Heart left ventricle (tissue), 16 donors: ENCODE results near the gene TMEM39A. TPM values are rescaled to one million over a fixed set of nuclear protein-coding genes. Genes with fewer than 3 reads are reported as not detected.

Source experiments
- ATAC-seq, 4 donors: fragments of 200-7000 bp; cut with Tn5 transposase; one replicate each; pipeline ENCODE4 v1.9.1; 2020 to 2022; ENCODE audit warnings: moderate library complexity in 4 of 4, mild to moderate bottlenecking in 3 of 4, moderate number of reproducible peaks in 1 of 4
- DNase-seq, 5 donors: peaks; one replicate each; pipeline ENCODE4 v3.0.0-alpha.2; 2020
- H3K27ac ChIP-seq, 12 donors: fragments of 200-600 bp; sonication (generic) in 4 of 12; one replicate each; pipeline versions ENCODE4 v1.5.0 to v1.8.0; 2016 to 2022; ENCODE audit warnings: mild to moderate bottlenecking in 2 of 12
- H3K27me3 ChIP-seq, 9 donors: fragments of 200-600 bp; sonication (generic) in 2 of 9; one replicate each; pipeline versions ENCODE4 v1.5.1 to v1.8.0; 2016 to 2022; ENCODE audit warnings: mild to moderate bottlenecking in 3 of 9
- H3K36me3 ChIP-seq, 9 donors: fragments of 200-600 bp; sonication (generic) in 2 of 9; one replicate each; pipeline versions ENCODE4 v1.5.0 to v1.8.0; 2018 to 2022; ENCODE audit warnings: mild to moderate bottlenecking in 2 of 9
- H3K4me1 ChIP-seq, 12 donors: fragments of 200-600 bp; sonication (generic) in 4 of 12; one replicate each; pipeline versions ENCODE4 v1.5.0 to v1.8.0; 2016 to 2022; ENCODE audit warnings: mild to moderate bottlenecking in 3 of 12
- H3K4me3 ChIP-seq, 12 donors: fragments of 200-600 bp; sonication (generic) in 4 of 12; one replicate each; pipeline versions ENCODE4 v1.5.0 to v1.8.0; 2017 to 2022; ENCODE audit warnings: mild to moderate bottlenecking in 9 of 12, moderate library complexity in 4 of 12
- H3K9me3 ChIP-seq, 12 donors: fragments of 200-600 bp; sonication (generic) in 4 of 12; one replicate each; pipeline versions ENCODE4 v1.5.0 to v1.8.0; 2016 to 2022; ENCODE audit warnings: mild to moderate bottlenecking in 1 of 12
- POLR2A ChIP-seq, 2 donors: fragments of 450-650 bp; IDR thresholded peaks; one replicate each; pipeline ENCODE4 v1.6.1; 2017; ENCODE audit warnings: antibody characterized with exemption in 2 of 2, mild to moderate bottlenecking in 2 of 2, moderate library complexity in 2 of 2
- WGBS, 4 donors: extraction: QIAGEN DNeasy Blood & Tissue Kit in 2 of 4; methylation state at CpG; one replicate each; pipeline versions ENCODE4 v1.1.5 to v1.1.7; 2013 to 2018; 5-methylcytosine and 5-hydroxymethylcytosine counted together
- intact Hi-C, 10 donors: fragments of 100-400 bp; cut with DNase I; formaldehyde crosslinking; loops; one replicate each; pipeline versions ENCODE4 v1.11.1 to v1.14.2; 2022
- polyA plus RNA-seq, 2 donors: library from polyadenylated mRNA; stranded (reverse); fragments of 200-250 nt; gene quantifications; one replicate each; pipeline ENCODE4 v1.2.3, GENCODE V29; 2013
- total RNA-seq, 9 donors: library from RNA; depleted of rRNA in 2 of 9; stranded (reverse); fragments of >200 nt in 2 of 9; fragmentation: NEBNext Ultra II Directional in 3 of 9; extraction: Animal tissue kit (Norgen Biotek cat#: 25700) in 3 of 9; gene quantifications; one replicate each; pipeline versions ENCODE4 v1.1.0 to v1.2.4, GENCODE V29; 2016 to 2023
- TF ChIP-seq, protein P1 (sequence below), 12 donors: fragments of 200-600 bp; sonication (generic) in 4 of 12; IDR thresholded peaks; one replicate each; pipeline versions ENCODE4 v1.5.0 to v1.8.0; 2018 to 2022; ENCODE audit warnings: antibody characterized with exemption in 12 of 12, mild to moderate bottlenecking in 5 of 12
- donor health status: ischemic (EF 13 %, LVEDD 7.1; RV severe dilation, severe dysfunction).
- donor health status: healthy with polysubstance abuse.
- donor health status: DM: no; HTN: yes; CAD: no.
- donor health status: DM: no; HTN: no; CAD: no.
- donor health status: ischemic (EF 25% LVEDD 6.9; RV normal size, moderate dysfunction).
- donor health status: ischemic (EF 25% LVEDD 5.7; RV mildly dilated, moderate dysfunction).
- donor health status: healthy.
- donor health status: DM: yes; HTN: yes; CAD: no.
- donor health status: ischemic (EF 35%, LVEDD 5.7; RV mildly dilated, moderate dysfunction).
- donor health status: nonischemic (EF 11% LVEDD 7.7; RV severe dilation, severe dysfunction).
- donor health status: DM: yes; HTN: yes; CAD: no.
- donor health status: PGD.
- donor health status: ischemic (EF 29% LVEDD 5.4; RV normal size, mild dysfunction).
- donor health status: nonischemic (EF 23%, LVEDD 6.1; RV moderate dilation, normal function).

TMEM39A gene
- total and polyA plus RNA-seq, 11 donors, result 4.8 to 21.0 (median 15.6) TPM

DNA sequence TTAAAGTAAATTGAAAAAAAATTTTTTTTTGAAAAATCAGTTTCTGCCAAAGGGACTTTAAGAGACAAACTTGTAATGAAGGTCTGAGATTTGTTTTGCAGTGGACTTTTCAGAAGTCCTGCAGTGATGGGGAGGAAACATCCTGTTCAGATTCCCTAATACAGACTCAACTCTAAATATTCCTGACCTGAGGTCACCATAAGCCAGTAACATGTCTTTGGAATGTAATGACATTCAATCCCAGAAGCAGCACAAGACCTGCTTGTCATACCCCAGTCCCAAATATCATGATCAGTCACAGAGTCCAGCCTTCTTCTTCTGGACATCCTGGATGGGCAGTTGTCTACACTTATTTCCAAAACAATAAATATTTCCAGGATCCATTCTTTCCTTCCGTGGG lies 53.6 kb downstream of the TMEM39A start:
- H3K27me3 ChIP-seq, result no peaks in the 10 kb centered on the region
- intact Hi-C loops, result loop anchor here in 1 of 10 donors (10.0 kb wide), 1 partner anchor 275 kb away; no protein-coding TSS in a partner anchor
- no peak overlapping the region for H3K4me3 ChIP-seq
- WGBS, 4 donors, result 80 to 96% (median 92%) methylated on average over 1 of the region's 1 CpG
- H3K36me3 ChIP-seq, result peaks cover 3 to 98% (median 89%) of the 10 kb centered on the region in 9 donors
- H3K27ac ChIP-seq, result no peak overlapping the region
- ATAC-seq (no peak), DNase-seq (no peak)
- no peak for TF ChIP-seq POLR2A (IDR thresholded peaks at IDR 0.05)
- TF ChIP-seq, protein P1, sequence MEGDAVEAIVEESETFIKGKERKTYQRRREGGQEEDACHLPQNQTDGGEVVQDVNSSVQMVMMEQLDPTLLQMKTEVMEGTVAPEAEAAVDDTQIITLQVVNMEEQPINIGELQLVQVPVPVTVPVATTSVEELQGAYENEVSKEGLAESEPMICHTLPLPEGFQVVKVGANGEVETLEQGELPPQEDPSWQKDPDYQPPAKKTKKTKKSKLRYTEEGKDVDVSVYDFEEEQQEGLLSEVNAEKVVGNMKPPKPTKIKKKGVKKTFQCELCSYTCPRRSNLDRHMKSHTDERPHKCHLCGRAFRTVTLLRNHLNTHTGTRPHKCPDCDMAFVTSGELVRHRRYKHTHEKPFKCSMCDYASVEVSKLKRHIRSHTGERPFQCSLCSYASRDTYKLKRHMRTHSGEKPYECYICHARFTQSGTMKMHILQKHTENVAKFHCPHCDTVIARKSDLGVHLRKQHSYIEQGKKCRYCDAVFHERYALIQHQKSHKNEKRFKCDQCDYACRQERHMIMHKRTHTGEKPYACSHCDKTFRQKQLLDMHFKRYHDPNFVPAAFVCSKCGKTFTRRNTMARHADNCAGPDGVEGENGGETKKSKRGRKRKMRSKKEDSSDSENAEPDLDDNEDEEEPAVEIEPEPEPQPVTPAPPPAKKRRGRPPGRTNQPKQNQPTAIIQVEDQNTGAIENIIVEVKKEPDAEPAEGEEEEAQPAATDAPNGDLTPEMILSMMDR (IDR thresholded peaks at IDR 0.05), result no peak
- H3K4me1 ChIP-seq, result peaks cover 0 to 7% (median 0%) of the 10 kb centered on the region in 12 donors
- H3K9me3 ChIP-seq, result no peaks in the 10 kb centered on the region

DNA sequence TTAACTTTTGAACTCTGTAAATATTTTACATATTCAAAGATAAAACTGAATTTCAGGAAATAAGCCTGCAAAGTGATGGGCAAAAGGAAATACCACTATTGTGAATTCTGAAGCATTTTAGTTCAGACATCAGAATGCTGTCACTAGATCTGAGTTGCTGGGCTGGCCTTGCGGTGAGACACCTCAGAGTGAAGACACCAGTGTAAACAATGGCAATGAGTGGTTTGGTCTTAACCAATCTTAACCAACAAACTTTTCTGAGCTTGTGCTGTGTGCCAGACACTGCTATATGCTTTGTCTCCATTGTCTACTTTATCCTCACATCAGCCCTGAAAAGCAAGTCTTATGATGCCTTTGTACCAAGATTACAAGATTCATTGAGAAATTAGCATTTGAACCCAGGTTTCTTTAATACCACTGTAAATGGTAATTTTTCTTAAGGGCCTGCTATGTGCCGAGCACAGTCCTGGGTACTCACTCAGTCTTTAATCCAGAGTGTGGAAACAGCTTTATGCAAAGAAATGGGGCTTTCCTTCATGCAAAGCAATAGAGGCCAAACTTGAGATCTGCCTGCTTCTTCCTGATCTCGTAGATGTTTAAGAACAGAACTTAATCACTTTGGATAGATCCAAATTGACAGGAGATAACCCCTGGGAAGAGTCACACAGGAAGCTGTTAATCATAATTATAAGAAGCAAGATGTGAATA lies 55.0 kb downstream of the TMEM39A start:
- H3K4me3 ChIP-seq, result no peak overlapping the region
- TF ChIP-seq, protein P1 (IDR thresholded peaks at IDR 0.05), result no peak
- TF ChIP-seq POLR2A (IDR thresholded peaks at IDR 0.05), result no peak
- intact Hi-C loops, result no loop called here
- H3K36me3 ChIP-seq, result peaks cover 3 to 97% (median 79%) of the 10 kb centered on the region in 9 donors
- H3K9me3 ChIP-seq, result no peaks in the 10 kb centered on the region
- no peaks in the 10 kb centered on the region for H3K27me3 ChIP-seq
- ATAC-seq, result no peak
- peaks cover 0 to 7% (median 0%) of the 10 kb centered on the region in 12 donors for H3K4me1 ChIP-seq
- no peak for DNase-seq
- WGBS, 4 donors, result 84 to 100% (median 95%) methylated on average over 3 of the region's 3 CpGs
- H3K27ac ChIP-seq, result no peak overlapping the region

DNA sequence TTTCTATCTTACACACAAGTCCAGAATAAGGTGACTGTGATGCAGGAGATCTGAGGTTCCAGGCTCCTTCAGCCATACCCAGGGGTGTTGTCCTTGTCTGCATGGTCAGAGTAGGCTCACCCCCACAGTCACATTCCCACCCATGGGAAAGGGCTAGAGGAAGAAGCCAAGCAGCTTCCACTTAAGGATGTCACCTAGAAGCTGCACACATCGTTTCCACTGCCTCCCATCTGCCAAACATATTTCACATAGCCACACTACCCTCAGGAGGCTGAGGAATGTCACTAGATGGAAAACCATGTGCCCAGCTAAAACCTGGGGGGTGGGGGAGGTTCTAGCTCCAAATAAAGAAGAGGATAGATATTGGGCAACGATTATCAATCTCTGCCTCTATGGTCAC lies 58.1 kb downstream of the TMEM39A start:
- intact Hi-C loops, result no loop called here
- Histone ChIP-seq H3K4me1 (peaks cover 0 to 7% (median 0%) of the 10 kb centered on the region in 12 donors), H3K36me3 (peaks cover 1 to 99% (median 79%) of the 10 kb centered on the region in 9 donors), H3K9me3 (no peaks in the 10 kb centered on the region), H3K27ac (no peak overlapping the region), H3K4me3 (no peak overlapping the region), H3K27me3 (no peaks in the 10 kb centered on the region)
- DNase-seq, result no peak
- TF ChIP-seq, protein P1 (IDR thresholded peaks at IDR 0.05), result no peak
- no peak for TF ChIP-seq POLR2A (IDR thresholded peaks at IDR 0.05)
- WGBS, 4 donors, result 45 to 58% (median 51%) methylated on average over 2 of the region's 2 CpGs
- ATAC-seq, result peak in 2 of 4 donors; percentile 34 to 58

DNA sequence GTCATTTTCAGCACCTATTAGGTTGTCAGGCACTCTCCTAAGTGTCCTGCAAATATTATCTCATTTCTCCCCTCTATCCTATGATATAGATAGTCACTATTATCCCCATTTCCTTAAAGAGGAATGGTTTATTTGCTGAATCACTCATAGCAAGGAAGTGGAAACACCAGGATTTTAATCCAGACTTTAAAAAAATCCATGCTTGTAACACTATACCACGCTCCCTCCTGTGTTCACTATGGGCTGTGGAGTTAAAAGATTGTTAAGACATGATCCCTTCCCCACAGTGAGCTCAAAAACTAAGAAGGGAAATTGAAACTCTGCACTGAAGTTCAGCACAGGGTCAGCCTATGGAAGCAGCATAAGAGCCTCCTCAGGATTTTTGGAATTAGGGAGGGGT lies 60.2 kb downstream of the TMEM39A start:
- DNase-seq (no peak), ATAC-seq (no peak)
- TF ChIP-seq POLR2A (IDR thresholded peaks at IDR 0.05), result no peak
- TF ChIP-seq, protein P1 (IDR thresholded peaks at IDR 0.05), result no peak
- peaks cover 0 to 7% (median 0%) of the 10 kb centered on the region in 12 donors for H3K4me1 ChIP-seq
- no peak overlapping the region for H3K4me3 ChIP-seq
- no peaks in the 10 kb centered on the region for H3K9me3 ChIP-seq
- intact Hi-C loops, result no loop called here
- WGBS, 4 donors, result 94 to 100% (median 98%) methylated on average over 1 of the region's 1 CpG
- H3K27ac ChIP-seq, result no peak overlapping the region
- peaks cover 0 to 99% (median 85%) of the 10 kb centered on the region in 9 donors for H3K36me3 ChIP-seq
- no peaks in the 10 kb centered on the region for H3K27me3 ChIP-seq
